Posterior cingulate gyrus (tissue), 11 donors: Measurements from ENCODE around the gene STX4.

Experiments
- DNase-seq, 10 donors: peaks; one replicate each; pipeline versions ENCODE4 v3.0.0 to v3.0.0-alpha.2; 2020 to 2021; ENCODE audit warnings: mixed read lengths in 3 of 10
- intact Hi-C: fragments of 100-400 bp; cut with DNase I; formaldehyde crosslinking; loops from one replicate; pipeline ENCODE4 v1.15.1; 2023

STX4 gene, protein sequence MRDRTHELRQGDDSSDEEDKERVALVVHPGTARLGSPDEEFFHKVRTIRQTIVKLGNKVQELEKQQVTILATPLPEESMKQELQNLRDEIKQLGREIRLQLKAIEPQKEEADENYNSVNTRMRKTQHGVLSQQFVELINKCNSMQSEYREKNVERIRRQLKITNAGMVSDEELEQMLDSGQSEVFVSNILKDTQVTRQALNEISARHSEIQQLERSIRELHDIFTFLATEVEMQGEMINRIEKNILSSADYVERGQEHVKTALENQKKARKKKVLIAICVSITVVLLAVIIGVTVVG

DNA sequence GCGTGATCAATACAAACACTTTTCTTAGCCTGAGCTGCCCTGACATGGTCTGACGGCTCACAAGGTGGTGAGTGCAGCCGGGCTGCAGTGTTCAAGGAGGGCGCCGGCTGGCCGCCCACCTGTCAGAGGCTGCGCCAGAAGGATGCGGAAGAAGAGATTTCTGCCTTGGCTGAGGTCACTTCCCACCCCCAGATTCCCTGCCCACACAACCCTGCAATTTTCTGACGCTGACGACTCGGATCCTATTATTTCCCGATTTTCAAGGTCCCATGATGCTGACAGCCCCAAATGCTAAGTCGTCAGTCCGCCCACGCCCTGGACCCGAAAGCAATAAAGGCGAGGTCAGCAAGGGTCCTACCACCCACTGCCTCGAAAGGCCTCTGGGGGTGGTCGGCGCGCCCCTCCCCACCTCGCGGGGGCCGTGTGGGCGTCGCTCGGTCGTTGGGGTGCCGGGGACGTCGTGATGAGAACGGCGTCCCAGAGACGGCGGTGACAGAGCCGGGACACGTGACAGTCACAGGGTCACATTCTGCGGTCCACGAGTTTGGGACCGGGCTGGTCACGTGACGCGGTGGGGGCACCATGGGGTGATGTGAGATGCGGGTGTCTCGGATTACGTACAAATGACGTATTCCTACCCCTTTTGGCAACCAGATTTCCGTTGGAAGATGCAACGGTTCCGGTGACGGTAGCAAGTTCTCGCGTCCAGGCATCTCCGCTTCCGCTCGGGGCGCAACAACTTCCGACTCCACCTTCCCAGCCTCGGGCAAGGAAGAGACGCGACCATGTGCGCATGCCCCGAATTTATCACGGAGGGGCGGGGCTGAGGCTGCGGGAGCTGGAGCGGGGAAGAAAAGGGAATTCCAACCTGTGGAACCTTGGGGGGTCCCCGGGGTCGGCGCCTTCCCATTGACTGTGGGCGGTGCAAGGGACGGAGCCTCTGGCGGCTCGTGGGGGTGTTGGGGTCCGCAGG lies at the start of gene STX4:
Gene STX4 (plus strand): TSS at position 823 of the 973 bp plus-strand sequence. CDS start 248 bp downstream, outside the sequence.
- DNase-seq = peak; percentile 95 to 99 (median 97)
- intact Hi-C loops = loop anchor here (5.0 kb wide), 1 partner anchor 39 kb away; the partner anchor contains the start of genes ZNF646 and ZNF668

DNA sequence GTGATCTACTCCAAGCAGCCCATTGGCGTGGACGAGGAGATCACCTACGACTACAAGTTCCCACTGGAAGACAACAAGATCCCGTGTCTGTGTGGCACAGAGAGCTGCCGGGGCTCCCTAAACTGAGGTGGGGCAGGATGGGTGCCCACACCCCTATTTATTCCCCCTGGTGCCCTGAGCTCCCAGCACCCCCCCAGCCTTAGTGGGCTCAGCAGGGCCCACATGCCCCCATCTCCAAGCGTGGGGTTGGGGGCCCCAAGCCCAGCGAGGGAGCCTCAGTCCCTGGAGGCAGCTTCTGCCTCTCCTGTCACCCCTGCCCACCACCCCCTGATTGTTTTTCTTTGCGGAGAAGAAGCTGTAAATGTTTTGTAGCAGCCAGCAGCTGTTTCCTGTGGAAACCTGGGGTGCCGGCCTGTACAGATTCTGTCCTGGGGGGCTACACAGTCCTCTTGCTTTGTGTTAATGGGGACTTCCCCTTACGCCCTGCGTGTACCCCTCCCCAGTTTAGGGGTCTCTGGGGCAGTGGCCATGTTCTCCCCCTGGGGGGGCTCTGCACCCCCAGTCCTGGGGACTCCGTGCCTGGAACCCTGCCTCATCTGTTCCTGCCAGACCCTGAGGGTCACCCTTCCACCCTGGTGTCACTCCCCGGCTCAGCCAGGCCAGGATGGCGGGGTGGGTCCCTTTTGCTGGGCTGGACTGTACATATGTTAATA lies 49.3 kb upstream of the STX4 start:
- intact Hi-C loops = loop anchor here (2.0 kb wide), 1 partner anchor 459 kb away; the partner anchor contains the start of gene ZNF843
- DNase-seq = peak in 1 of 10 donors; percentile 85

- intact Hi-C loops = loop anchor here (1.0 to 5.0 kb wide), 3 partner anchors 112 to 883 kb away; partner anchors contain the start of gene ZNF843
- peak; percentile 64 to 97 (median 88) for DNase-seq
Measured at GRCh38 chr16:30984669-30985400, 48.5 kb upstream of the STX4 start, which contains the start of gene HSD3B7. Gene HSD3B7 (plus strand): TSS chr16:30985207. CDS start chr16:30985659, 452 bp downstream.

- DNase-seq = peak in 2 of 10 donors; percentile 78 to 81
- intact Hi-C loops = loop anchor here (1.0 to 5.0 kb wide), 3 partner anchors 112 to 883 kb away; partner anchors contain the start of gene ZNF843
Measured at GRCh38 chr16:30985401-30986128, 47.8 kb upstream of the STX4 start.

DNA sequence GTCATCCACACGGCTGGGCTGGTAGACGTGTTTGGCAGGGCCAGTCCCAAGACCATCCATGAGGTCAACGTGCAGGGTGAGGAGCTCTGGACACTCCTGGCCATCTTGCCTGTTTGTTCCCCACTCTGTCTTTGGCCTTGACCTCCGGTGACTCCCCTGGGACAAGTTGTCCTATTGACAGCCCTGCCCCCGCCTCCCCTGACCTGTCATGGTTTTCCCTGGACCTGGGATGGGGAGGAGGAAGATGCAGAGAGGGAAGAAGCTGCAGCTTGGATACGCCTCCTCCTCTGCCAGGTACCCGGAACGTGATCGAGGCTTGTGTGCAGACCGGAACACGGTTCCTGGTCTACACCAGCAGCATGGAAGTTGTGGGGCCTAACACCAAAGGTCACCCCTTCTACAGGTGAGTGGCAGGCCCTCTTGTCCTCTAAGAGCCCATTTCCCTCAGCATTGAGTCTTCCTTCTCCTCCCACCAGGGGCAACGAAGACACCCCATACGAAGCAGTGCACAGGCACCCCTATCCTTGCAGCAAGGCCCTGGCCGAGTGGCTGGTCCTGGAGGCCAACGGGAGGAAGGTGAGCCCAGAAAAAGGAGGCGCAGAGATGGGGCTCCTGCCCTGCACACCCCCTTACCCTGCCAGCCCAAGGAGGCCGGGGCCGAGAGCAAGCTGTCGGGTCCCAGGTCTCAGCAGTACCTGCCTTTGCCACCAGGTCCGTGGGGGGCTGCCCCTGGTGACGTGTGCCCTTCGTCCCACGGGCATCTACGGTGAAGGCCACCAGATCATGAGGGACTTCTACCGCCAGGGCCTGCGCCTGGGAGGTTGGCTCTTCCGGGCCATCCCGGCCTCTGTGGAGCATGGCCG lies 47.0 kb upstream of the STX4 start:
- peak in 2 of 10 donors; percentile 61 to 82 for DNase-seq
- intact Hi-C loops = loop anchor here (5.0 kb wide), 1 partner anchor 111 kb away; no protein-coding TSS in a partner anchor

GRCh38 chr16:30987581-30988190 lies 45.7 kb upstream of the STX4 start:
- intact Hi-C loops = loop anchor here (5.0 kb wide), 1 partner anchor 110 kb away; no protein-coding TSS in a partner anchor
- peak in 1 of 10 donors; percentile 72 for DNase-seq

DNA sequence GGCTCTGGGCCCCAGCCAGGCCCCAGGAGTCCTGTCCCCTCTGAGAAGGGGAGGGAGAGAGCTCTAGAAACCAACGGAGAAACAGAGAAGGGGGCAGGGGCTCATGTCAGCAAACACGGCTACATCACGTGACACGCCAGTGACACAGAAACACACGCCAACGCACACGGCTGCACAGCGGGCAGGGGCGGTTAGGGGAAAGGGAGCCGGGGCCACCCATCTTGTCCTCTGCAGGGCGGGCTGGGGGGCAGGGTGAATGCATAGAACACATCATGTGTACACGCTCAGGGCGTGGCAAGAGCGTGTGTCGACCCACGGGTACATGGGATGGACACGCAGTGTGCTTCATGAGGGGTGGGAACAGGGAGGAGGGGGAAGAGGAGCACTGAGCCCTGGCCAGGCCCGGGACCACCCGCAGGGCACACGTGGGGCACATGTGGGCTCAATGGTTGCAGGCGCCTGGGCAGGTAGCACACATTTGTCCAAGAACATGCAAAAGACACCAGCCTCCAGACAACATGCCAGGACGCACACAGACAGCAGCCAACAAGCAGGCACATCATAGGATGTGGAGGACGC lies 43.8 kb upstream of the STX4 start:
- DNase-seq = no peak
- intact Hi-C loops = loop anchor here (5.0 kb wide), 1 partner anchor 108 kb away; no protein-coding TSS in a partner anchor

DNA sequence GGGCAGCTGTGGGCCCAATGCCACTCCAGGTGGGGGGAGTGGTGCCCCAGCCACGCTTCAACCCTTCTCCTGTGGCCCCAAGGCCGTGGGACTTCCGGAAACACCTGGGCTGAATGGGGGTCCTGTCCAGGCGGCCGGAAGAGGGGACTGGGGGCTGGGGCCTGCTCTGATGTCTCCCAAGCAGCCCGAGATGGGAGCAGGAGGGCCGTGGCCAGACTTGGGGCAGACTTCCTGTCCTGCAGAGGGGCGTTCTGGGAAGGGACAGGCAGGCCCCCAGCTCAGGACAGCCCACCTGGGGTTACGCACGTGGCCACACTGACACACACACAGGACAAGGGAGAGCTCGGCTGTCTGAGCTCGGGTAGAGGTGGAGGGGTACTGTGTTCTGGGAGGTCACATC lies 43.3 kb upstream of the STX4 start:
- peak in 1 of 10 donors; percentile 62 for DNase-seq
- intact Hi-C loops = no loop called here

DNA sequence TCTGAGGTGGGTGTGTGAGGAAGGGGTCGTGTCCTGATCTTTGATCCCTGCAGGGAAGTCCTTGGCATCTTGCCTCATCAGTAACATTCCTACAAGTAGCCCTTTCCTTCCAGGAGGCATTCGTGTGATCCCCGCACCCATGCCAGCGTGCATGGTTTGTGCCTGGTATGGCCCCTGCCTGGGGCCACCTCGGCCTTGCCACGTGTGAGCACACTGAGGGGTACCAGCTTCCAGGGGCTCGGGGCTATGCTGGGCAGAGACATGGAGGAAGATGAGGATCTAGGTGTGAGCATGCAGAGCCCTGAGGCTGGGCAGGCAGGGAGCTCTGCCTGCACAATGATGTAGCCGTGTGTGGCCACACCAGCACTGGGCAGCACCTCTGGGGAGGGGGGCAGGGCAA lies 42.3 kb upstream of the STX4 start:
- no peak for DNase-seq
- intact Hi-C loops = no loop called here

DNA sequence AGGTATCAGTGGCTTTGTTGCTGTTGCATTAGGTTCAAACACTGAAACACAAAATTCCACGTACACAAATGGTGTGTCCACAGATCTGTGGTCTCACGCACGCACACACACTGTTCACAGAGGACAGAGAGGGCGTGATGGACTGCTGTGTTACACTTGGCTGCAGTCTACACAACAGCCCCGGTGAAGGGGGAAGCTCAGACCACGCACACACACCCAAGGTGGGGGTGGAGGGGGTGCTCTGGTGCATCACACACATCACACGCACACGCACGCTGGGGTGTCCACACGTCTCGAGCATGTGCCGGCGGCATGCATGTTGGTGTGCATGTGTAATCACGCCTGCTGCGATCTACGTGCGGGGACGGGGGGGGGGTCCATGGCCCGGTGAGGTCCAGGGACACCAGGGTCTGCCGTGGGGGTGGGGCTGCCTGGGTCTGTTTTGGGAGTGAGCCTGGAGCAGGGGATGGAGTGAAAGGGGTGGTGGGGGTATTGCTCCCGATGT lies 41.0 kb upstream of the STX4 start:
- DNase-seq = no peak
- intact Hi-C loops = no loop called here

- DNase-seq = no peak
- intact Hi-C loops = no loop called here
Measured at GRCh38 chr16:30992931-30993816, 40.2 kb upstream of the STX4 start.

- intact Hi-C loops = no loop called here
- no peak for DNase-seq
Measured at GRCh38 chr16:30995927-30996323, 37.4 kb upstream of the STX4 start.

DNA sequence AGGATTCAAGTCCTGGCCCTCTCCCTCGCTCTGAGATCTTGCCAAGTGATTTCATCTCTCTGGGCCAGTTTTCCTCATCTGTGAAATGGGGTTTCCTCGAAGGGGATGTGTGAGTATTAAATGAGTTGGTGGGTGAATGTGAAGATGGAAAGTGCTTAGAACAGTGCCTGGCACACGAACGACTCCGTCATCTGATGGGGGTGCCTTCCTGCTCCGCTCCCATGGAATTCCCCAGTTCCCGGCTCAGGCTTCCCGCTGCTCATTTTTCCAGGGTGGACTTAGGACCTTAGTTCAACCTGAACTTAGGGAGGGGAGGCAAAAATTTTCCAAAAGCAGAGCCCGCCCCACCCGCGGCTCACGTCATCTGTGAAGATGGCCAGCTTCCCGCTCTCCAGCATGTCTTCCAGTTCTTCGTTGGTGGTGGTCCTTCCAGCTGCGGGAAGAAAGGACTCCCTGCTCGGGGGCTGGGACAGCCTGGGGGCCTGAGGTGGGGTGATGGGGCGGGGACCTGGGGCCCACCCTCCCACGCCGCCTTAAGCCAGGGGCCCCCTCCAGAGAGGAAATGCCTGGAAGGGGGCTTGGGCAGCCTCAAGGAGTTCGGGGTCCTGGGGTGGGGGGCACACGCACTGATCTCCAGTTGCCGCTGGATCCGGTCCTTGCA lies 36.9 kb upstream of the STX4 start:
- intact Hi-C loops = no loop called here
- DNase-seq = no peak

DNA sequence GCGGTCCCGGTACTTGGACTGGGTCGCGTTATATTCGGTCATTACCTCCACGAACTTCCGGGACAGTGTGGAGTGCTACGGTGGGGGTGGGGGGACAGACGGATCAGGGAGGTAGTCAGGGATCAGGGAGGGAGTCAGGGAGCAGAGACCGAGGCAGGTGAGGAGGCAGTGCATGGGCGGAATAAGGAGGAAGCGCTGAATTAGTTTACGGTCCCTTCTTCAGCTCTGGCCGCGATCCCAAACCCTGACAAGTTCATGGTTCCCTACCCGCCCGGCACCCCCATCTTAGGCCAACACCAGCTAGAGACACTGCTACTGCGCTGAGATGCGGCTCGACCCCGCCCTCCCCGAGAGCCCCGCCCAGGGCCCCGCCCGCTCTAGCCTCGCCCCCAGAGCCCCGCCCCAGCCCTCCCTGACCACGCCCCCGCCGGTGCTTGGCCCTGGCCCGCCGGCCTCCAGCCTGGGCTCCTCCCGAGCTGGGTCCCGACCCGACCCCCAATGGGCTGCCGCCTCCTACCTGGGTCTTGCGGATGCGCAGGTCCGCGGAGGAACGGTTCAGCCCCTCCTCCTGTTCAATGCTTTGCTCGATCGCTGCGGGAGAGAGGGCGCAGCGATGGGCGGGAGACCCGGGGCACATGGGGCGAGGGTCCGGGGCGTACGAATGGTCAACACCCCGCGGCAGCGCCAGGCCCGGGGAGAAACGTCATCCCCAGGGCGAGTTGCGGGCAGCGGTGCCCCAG lies 36.2 kb upstream of the STX4 start:
- intact Hi-C loops = no loop called here
- DNase-seq = peak in 5 of 10 donors; percentile 33 to 87 (median 36)
